Stimulated activated CD4-positive, alpha-beta T cell treated with anti-CD3 and anti-CD28 coated beads, Interleukin-15, amount 100 ng/mL, for 24 hours (primary cell): ENCODE data around the gene PROX1.

Experiments used
- DNase-seq: peaks from one replicate; pipeline ENCODE4 v3.0.0-alpha.2; 2020

PROX1 gene

DNA sequence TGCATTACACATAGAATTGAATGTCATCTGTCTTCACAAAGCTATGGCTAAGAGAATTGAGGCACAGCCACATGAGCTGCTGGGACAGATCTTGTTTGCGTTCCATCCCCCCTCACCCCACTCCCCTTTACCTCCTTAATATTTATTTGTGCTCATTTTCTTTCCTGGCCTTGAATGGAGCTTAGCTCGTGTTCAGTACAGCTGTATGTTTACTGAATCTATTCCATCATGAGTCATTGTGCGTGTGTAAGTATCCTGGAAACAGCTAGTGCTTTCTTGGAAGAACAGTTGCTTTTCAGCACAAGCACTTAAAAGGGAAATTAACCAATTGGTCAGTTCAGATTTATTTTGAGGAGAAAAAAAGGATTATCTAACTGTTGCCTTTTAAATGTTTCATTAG lies 14.7 kb downstream of the PROX1 start:
- DNase-seq: no peak

DNA sequence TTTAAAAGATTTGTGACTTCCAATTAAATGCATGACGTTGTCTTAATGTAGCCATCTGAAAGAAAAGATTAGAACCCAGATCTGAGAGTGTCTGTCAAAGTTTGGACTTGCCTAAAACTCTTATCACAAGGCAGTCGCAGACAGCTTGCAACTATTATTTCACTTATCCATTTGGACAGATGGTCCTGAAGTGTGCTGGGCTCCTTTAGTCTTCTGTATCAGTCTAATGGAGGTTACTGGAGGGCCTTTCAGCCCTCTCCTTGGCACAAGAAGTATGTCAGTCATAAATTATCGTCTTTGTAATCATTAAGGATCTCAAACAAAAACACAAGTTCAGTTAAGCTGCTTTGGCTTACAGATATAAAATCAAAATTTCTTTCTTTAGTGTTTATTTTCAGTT lies 15.5 kb downstream of the PROX1 start:
- DNase-seq: no peak

DNA sequence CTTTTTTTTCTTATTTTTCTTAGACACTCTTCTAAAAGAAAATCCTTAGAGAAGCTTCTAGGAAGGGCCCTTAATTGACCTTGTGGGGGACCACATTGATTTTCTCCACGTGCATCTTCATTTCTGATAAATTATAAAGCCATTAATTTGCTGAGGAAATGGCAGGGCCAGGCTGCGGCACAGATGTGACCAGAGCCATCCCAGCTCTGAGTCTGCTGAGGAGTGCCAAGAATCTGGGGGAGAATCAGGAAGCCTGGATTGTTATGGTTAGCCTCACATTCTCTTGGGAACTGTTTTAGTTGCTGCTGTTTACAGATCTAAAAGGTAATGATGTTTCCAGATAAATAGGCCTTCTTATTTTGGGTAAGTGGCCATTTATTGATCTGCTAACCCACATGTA lies 16.2 kb downstream of the PROX1 start:
- DNase-seq: no peak

DNA sequence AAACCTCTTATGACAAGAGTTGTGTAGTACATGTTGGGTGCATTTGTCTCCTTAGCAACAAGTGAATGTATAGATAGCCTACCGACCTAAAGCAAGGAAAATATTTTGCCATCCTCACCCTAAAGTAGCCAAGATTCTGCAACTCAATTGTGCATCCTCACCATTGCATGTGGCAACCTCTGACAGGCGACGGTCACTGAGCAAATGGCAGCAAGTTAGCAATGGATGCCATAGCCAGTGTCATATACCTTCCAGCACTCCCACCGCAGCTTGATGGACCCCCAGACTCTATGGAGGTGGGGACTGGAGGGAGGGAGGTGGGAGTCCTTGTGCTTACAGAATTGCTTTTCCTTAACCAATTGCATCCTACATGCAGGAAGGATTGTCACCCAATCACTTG lies 17.0 kb downstream of the PROX1 start:
- no peak for DNase-seq

DNA sequence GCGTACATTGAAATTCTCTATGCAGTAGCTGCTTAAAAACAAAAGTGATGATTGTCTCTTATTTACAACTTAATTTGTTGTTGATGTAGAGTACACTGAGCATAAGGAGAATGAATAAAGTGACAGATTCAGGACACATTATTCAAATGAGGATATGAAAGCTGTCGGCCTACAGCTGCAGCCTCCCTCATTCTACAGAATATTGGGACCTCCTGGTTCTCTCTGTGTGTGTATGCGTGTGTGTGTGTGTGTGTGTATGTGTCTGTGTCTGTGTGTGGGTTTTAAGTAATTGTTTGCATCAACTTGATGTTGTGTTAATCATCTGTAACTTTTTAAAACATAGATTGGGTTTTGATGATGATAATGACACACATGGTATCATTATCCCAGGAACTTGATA lies 17.9 kb downstream of the PROX1 start:
- no peak for DNase-seq

DNA sequence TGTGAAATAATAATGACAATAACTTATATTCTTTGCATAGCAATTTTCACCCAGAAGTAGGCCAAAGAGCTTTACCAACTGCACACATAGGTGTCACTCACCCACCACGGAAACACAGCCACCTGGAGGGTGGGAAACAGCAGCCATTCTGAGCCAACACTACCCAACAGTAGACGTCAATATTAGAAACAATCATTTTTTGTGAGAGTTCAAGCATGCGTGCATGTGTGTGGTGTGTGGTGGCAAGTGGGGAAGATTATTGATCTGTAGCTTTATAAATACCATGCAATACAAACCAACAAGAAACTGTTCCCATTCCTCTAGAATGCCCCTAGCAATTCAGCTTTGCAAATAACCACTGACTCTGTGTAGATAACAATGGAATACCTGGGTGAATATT lies 19.1 kb downstream of the PROX1 start:
- no peak for DNase-seq

DNA sequence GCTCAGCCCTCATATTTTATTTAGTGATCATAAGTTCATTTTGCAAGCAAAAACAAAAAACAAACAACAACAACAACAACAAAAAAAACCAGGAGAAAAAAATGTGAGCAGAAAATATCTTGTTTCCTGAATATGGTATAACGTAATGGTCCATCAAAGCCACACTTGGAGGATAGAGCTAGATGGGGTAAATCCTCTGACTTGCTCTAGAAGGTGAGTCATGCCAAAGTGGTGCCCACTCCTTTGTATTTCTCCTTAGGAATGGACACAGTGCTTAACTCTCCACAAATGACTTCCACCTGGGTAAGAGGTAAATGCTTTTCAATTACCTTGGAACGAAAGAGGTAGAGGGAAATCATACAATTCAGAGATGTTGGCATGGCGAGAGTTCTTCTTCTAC lies 20.6 kb downstream of the PROX1 start:
- no peak for DNase-seq

DNA sequence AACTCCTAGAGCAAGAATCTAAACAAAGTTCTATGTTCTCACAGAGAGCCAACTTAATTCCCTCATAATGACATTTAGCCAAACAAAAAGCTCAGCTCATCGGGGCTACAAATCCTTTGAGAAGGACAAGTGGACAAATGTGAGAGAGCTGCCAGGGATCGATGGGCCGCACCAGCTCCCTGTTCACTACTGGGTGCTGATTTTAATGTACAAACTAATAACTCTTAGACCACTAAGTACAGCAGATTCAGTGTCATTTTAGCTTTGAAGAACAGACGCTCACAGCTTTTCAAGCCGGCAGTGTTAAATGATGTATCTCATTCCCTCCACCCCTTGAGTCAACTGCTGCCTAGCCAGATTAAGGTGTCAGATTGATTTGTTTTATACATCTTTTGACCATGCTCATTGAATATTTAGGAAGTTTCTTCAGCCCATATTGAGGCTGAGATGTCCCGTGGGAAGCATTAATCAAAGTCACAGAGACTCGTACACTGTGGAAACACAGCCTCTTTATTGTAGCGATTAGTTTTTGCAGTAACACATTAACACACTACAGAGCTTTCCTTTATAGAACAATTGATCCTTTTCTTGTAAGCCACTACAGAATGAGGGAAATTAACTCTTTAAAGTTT lies 21.1 kb downstream of the PROX1 start:
- no peak for DNase-seq

DNA sequence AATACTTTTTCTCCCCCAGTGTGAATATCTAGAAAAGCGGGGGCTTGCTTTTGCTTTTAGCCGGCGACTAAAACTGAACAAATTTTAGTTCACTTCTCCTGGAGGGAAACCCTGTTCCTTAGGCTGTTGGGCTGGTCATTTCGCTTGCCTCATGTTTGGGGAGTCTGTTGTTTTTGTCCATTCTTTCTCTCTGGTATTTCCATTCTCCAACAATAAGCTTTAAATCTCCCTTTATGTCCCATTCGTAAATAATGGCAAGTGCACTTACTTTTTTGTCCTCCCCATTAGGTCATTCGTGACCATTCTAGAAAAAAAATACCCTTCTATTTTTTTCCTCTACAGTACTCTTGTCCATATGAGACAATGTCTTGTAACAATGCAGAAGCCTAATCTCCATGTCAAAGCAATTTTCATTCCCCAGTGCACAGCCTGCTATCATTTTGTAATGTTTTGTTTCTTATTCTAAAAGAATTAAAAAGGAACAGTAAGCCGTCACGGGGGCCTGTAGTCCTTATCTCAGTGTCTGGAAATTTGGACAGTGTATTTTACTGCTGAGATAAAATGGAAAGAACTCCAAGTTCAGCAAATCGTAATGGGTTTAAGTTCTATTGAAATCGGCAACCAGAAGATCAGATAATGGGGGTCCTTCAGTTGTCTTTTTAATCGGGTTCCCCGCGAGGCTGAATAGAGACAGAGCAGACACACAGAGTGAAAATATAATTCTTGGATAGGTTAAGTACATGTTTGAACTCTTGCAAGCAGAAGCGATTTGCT lies 21.8 kb downstream of the PROX1 start:
- DNase-seq: no peak

DNA sequence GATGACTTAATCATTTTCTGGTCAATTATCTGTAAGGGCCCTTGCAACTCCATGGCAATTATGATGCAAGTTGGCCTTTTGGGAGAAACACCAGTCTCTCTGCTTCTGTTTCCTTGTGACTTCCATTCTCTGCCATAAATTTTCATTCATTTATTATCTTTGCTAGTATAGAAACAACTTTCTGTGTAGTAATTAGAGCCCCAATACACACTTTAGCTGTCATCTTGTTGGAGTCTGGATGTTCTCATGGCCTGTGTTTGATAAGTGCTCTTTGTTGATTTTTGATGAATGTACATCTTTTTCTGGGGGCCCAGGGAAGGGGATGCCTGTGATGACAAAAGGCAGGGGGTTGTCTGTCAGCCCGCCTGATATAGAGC lies 22.4 kb downstream of the PROX1 start:
- no peak for DNase-seq

DNA sequence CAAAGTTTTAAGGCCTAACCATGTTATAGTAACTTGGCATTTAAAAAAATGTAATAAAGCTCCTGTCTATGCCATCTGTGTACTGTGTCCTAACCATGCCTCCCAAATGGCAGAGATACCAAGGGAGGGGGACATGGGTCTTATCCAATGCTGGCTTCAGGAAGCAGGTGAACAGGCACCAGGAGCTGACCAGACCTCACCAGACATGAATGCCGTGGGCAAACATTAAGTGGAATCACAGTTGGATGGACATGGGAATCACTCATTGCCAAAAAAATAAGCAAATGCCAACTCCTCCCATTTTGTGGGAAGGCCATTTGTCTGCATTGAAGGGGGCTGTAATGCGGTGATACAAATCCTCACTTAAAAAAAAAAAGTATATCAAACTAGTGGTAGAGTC lies 22.9 kb downstream of the PROX1 start:
- DNase-seq: no peak

DNA sequence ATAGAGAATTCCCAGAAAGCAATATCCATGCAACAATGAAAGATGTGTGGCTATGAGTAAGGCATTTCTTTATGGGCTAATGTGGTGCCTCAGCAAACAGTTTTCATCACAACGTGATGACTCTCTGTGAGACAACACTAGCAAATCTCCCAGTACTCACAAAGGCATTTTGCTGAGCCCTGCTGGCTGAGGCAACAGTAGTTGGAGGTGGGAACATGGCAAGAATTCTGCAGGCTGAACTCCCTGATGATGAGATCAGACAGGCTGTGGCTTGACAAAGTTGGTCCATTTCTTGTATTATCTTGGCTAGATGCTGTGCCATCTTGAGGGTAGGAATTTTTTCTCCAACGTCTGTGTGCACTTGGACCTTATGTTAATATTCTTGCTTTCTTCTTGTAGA lies 24.6 kb downstream of the PROX1 start:
- no peak for DNase-seq

DNA sequence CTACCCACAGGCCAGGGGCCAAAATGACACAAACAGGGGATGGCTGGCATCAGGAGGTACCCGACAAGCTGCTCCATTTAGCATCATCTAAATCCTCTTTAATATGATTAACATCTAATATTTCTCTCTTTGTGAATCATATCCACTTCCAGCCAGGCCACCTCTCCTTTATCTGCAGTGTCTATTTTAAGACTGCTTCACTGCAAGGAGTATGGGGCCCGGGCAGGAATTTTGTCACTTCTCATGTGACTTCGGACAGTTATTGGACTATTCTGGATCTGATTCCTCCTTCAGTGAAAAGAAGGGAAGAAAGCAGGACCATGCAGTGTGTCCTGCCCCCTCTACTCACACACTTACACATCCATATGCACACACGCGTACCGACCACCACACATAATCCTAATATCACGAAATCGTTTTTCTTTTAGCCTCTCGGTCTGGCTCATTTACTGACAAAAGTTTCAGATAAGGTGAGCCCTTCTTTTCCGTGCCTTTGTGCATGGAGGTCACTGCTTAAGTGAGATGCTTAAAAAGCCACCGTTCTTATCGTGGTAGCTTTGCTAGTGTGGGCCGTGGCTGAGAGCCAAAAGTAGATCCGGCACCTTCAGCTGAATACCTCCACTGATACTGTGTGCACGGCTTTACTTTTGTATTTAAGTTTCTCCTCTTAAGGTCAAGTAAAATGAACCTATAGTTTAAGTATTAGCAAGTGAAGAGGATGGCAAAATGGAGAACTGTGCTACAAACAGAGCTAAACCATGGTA lies 26.0 kb downstream of the PROX1 start:
- DNase-seq: no peak

DNA sequence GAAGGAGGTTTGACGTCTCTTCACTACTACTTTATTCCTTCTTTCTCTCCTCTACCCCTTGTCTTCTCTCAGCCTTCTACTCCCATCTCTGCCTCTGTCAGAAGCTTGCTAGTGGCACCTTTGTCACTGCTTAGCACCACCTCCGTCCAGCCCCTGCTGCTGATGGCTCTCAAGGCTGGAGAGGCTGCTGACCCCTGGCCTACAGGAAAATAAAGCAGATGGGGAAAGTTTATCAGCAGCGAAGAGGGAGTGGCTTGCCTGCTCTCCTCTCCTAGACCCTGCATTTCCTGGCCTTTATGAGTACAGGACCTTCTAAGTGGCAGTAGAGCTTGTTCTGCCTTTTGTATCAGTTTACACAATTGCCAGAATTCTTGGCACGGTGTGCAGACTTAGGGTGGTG lies 27.0 kb downstream of the PROX1 start:
- DNase-seq: no peak

DNA sequence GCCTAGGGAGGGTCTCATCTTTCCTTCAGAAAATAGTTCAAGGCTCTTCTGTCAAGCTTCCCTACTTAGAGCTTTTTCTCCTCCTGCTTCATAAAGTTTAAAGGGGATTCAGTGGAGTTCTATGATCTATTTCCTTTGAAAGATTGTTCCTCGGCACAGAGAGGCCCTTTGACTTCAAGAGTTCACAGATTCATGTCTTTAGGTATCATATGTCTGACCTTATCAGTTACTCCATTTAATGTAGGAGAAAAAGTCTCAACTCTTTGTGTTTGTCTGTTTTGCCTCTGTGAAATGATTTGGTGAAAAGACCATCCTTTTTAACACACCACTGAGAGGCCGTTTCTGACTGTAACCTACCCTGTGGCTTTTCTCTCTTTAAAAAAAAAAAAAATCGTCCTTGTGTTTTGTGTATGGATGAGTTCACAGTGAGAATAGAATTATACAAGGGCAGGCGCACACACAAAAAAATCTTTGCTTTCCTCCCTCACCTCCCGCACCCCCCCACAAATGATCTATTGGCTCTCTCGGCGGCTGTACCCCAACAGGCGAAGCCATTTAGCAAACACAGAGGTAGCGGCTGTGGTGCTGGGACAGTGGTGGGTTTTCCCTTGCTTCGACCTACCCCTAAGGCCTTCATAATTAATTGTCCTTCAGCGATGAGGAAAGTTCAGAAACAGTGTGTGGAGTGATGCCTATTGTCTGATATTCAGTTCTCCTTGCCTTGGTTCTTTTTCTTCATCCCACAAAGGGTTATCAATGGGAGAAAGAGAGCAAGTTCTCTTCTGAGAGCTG lies 29.6 kb downstream of the PROX1 start:
- no peak for DNase-seq

DNA sequence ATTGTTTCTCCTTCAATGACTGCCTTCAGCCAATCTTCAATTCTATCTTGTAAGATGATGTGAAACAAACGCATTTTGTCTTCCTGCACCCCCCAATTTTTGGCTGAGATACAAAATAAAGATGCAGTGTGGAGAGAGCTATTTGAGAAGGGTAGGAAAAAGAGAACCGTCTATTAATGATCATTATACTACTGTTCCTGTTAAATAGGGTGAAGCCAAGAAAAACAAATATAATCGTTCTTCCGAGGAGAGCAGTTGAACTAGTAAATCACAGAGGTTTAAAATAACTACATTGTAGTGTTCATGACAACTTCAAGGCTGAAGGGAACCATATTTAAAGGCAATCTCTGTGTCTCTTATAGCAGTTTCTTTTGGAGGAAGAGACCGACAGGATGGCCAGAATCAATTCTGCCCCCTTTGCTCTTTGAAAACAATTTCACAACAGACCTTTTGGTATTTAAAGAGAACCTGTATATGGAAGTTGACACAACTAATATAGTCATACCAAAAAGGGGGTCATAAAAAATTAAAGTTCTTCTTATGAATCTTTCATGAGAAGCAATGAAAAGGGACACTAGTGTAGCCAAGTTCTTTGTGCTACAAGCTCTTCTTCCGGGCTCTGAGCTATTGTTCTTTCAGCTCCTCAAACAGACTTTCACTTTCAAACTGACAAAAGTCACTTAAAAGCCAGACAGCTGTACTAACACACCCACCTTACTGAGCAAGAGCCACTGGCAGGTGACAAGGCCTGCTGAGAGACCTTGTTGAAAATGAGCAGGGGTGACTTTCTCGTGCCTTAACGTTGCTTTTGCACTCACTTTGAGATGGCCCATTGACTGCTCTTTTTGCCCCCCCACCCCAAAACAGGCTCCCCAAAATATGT lies 30.9 kb downstream of the PROX1 start:
- DNase-seq: no peak

DNA sequence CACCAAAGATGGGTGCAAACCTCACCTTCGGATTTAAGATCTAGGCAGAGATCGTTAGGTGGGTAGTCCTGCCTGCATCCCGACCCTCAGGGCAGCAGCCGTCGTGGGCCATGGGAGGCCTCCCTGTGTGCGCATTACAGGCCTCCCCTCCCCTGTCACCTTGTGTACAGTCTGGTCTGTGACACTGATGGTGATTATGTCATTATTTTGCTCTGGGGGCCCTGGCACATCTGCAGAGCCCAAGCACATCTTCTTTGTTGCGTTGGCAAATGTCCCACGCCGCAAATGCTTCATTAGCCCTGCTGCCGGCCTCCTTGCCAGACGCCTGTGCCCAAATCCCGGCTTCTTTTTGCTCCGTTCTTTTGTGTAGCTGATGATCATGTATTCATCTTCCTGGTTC lies 31.7 kb downstream of the PROX1 start:
- DNase-seq: no peak

DNA sequence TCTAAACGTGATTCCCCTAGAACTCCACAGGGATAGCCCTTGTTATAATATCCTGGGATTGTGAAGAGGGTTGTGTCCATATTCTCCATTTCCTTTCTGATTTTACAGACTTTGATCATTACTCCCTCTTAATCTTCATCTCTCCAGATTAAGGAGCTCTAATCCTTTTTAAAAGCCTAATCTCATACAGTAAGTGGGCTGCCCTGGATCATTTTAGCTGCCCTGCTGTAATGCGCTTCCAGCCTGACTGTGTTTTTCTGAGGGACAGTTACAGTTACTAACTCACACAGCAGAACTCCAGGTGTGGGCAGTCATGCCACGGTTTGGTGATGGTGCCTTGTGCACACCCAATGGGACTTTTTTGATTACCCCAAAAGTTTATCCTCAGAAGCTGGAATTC lies 33.5 kb downstream of the PROX1 start:
- no peak for DNase-seq

DNA sequence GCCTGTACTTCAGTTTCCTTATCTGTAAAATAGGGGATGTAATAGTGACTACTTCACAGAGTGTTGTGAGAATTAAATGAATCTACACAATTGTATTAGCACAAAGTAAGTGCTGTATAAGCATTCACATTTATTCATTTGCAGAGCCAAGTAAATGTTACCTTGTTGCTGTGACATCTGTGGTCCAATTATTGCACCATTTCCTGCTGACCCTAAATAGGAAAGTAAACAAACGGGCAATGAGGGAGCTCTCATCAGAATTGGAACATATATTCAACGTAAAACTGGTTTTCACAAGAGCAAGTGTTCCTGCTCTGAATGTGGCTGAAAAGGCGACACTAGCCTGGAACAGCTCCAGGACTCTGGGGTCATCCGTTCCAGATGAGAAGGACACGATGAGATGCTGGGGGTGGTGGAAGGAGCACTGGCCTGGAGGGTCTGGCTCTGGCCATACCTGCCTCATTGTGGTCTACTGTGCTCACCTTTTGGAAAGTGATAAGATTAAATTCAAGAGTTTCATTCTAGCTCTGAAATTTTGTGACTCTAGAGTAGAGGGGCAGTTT lies 34.5 kb downstream of the PROX1 start:
- DNase-seq: no peak

DNA sequence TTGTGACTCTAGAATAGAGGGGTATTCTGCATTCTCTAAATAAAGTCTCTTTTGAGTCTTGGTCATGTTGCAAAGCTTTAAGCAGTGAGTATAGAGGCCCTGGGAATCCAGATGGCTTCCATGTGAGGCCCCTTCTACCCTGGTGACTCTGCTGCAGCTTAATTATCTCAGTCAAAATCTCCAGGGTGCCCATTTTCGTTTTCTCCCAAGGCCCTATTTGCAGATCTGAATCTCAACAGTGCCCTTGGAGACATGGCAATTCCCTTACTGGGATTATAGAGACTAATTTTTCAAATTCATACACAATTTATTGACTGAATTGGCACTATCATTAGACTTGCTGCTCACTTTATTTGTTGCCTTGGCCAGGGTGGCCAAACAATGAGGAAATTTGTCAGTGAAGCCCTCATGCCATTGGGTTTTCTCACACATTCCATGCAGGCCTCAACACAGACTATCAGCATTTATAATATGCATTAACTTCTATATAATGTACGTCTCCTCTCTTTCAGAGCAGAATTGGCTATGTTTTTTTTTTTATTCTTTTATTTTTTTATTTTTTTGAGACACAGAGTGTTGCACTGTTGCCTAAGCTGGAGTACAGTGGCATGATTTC lies 35.1 kb downstream of the PROX1 start:
- no peak for DNase-seq

DNA sequence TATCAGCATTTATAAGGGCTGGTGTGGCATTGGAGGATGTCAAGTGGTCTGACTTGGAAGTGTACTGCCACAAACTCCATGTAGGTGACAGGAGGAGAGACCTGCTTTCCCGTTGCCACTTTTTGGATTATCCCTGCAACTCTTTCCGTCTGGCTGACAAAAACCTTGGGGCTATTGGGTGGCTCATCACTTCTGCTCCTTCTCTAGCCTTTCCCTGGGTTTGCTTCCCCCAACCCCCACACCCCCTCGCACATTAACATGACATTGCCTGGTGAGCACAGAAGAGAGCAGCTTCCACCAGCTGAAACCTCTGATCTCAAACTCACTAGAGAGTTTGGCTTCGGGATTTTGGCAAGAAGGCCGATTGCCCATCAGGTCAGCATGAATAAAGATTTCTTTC lies 39.2 kb downstream of the PROX1 start:
- DNase-seq: no peak

DNA sequence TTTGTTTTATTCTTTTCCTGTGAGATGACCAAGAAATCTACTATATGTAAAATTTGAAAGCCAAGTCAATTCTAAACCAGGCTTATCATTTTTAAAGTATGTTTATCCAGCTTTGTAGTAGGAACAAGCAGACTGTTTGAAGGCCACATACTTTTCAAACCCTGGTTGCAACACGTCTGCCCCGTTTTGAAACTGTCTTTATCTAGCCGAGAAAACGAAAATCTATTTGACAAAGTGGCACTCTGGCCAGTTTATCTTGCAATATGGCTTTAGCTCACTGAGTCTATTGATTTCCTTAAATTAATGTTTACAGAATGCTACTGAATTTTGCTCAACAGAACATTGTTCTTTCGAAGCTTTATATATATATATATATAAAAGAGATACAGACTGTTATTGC lies 39.7 kb downstream of the PROX1 start:
- DNase-seq: no peak
